ENCODE results near the gene L3MBTL4. TPM values are rescaled to one million over a fixed set of nuclear protein-coding genes. Genes with fewer than 3 reads are reported as not detected.

The L3MBTL4 gene
- total and polyA plus RNA-seq, 8 donors: 2.5 to 15.1 (median 6.4) TPM

DNA sequence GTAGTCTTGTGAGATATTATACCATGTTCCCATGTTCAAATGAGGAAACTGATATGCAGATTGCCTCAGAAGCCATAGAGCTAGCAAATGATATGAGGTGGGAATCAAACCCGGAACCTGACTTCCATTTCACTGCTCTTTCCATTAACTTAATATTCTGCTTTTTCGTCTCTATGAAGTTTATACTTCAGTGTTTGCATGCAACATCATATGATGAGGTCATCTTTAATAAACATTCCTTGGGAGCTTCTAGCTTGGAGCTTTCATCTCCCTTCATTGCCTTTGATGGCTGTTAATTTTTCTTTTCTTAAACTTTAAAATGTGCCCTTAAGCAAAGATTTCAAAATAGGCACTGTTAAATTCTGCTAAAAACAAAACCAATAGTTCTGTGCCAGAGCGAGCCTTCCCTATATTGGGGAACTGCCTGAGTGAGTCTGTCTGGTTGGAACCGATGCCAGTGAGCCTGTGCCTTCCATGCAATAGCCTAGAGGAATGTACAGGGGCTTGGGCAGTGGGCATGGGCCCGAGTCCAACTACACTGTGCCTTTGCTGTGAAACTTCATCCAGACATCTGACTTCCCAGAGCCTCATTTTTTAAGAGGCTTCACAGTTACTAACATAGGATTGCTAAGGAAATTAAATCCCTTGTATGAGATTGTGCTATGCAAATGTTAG, 428.3 kb downstream of the L3MBTL4 start:
- Histone ChIP-seq H3K4me3 (no peak overlapping the region), H3K27me3 (no peaks in the 10 kb centered on the region), H3K9me3 (no peaks in the 10 kb centered on the region), H3K27ac (no peak overlapping the region), H3K4me1 (no peaks in the 10 kb centered on the region), H3K36me3 (no peaks in the 10 kb centered on the region)
- intact Hi-C loops (cut with DNase I): no loop called here
- 80% methylated on average over 5 of the region's 5 CpGs for WGBS, 2 donors
- TF ChIP-seq, protein P1, sequence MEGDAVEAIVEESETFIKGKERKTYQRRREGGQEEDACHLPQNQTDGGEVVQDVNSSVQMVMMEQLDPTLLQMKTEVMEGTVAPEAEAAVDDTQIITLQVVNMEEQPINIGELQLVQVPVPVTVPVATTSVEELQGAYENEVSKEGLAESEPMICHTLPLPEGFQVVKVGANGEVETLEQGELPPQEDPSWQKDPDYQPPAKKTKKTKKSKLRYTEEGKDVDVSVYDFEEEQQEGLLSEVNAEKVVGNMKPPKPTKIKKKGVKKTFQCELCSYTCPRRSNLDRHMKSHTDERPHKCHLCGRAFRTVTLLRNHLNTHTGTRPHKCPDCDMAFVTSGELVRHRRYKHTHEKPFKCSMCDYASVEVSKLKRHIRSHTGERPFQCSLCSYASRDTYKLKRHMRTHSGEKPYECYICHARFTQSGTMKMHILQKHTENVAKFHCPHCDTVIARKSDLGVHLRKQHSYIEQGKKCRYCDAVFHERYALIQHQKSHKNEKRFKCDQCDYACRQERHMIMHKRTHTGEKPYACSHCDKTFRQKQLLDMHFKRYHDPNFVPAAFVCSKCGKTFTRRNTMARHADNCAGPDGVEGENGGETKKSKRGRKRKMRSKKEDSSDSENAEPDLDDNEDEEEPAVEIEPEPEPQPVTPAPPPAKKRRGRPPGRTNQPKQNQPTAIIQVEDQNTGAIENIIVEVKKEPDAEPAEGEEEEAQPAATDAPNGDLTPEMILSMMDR (IDR thresholded peaks at IDR 0.05): no peak
- no peak for ATAC-seq
- DNase-seq: no peak
- no peak for FAIRE-seq

DNA sequence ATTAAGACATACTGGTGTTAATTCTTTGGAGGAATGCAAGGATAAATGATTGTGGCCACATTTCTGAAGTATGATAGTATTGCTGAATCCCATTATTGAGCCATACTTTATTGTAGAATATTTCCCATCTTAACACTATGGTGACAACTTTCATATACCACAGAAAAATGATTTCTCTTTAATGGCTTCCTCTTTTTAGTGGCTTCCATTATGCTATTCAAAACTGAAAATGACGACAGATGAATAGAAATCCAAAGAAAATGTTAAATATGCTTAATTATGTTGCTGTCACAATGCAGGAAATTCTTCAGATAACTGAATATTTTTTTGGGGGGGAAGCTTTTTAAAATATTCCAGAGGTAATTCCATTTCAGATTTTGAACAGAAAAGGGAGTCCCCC, 430.5 kb downstream of the L3MBTL4 start:
- Histone ChIP-seq H3K36me3 (no peaks in the 10 kb centered on the region), H3K4me1 (no peaks in the 10 kb centered on the region), H3K27me3 (no peaks in the 10 kb centered on the region), H3K4me3 (no peak overlapping the region), H3K9me3 (no peaks in the 10 kb centered on the region), H3K27ac (no peak overlapping the region)
- 85 to 97% methylated on average over 1 of the region's 1 CpG for WGBS, 2 donors
- ATAC-seq (no peak), DNase-seq (no peak), FAIRE-seq (no peak)
- TF ChIP-seq, protein P1 (IDR thresholded peaks at IDR 0.05): no peak
- intact Hi-C loops (cut with DNase I): no loop called here

DNA sequence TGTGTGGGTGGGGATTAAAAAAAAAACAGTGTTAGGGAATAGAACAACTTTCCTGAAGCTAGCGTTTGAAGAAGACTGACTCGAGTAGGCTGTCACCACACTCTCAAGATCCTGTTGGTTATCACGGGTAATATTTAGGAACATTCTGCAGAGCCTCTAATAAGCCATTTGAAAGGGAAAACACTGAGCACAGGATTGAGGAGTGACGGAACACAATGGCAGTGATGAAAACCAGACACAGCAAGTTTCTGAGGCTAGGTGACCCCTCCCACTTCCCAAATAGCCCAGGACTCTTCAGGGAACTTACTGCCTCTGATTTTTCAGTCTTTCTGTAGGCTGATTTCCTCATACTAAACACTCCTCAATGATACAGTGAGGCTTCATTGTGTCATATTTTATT, 431.2 kb downstream of the L3MBTL4 start:
- TF ChIP-seq, protein P1 (IDR thresholded peaks at IDR 0.05): no peak
- FAIRE-seq (no peak), ATAC-seq (no peak), DNase-seq (no peak)
- intact Hi-C loops (cut with DNase I): no loop called here
- Histone ChIP-seq H3K36me3 (no peaks in the 10 kb centered on the region), H3K4me3 (no peak overlapping the region), H3K27ac (no peak overlapping the region), H3K27me3 (no peaks in the 10 kb centered on the region), H3K9me3 (no peaks in the 10 kb centered on the region), H3K4me1 (no peaks in the 10 kb centered on the region)
- 67 to 81% methylated on average over 4 of the region's 4 CpGs for WGBS, 2 donors

DNA sequence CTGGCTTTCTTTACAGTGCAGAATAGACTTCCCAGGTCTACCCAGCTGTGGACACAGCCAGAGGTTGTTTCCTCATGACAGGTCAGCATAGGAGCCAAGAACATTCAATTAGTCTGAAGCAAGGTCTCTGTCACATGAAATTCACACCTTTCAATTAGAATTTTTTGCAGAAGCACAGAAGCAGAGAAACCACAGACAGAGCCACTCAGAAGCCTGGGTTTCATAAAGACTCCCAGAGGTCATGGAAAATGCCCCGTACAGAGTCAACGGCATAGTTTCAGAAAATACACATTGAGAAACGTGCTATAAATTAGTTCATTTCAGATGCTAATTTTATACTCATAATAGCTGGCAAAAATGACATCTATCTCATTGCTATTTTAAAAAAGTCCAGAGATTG, 432.4 kb downstream of the L3MBTL4 start:
- intact Hi-C loops (cut with DNase I): no loop called here
- Histone ChIP-seq H3K4me3 (no peak overlapping the region), H3K27me3 (no peaks in the 10 kb centered on the region), H3K9me3 (no peaks in the 10 kb centered on the region), H3K36me3 (no peaks in the 10 kb centered on the region), H3K4me1 (no peaks in the 10 kb centered on the region), H3K27ac (no peak overlapping the region)
- ATAC-seq (no peak), DNase-seq (no peak), FAIRE-seq (no peak)
- 88 to 92% methylated on average over 3 of the region's 3 CpGs for WGBS, 2 donors
- TF ChIP-seq, protein P1 (IDR thresholded peaks at IDR 0.05): no peak

DNA sequence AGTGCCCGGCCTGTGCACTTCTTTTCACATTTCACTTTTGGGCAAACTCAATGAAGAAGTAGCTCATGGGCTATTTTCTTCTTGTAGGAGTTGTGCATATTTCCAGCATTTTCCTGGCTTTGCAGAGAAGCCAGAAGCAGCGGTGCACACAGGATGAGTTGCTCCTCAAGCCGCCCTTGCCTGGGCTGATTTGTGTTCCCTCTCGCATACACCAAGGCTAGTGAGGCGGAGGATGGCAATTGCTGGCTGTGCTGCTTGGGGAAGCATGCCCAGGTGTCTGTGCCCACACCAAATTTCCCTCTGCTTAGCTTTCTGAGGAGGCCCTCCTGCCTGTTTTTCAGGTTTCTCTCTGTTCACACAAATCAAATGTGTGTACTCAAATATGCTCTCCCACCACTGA, 434.0 kb downstream of the L3MBTL4 start:
- DNase-seq: no peak
- no peak for ATAC-seq
- H3K27me3 ChIP-seq: no peaks in the 10 kb centered on the region
- FAIRE-seq: no peak
- 91 to 94% methylated on average over 5 of the region's 5 CpGs for WGBS, 2 donors
- H3K4me1 ChIP-seq: no peaks in the 10 kb centered on the region
- intact Hi-C loops (cut with DNase I): no loop called here
- H3K4me3 ChIP-seq: no peak overlapping the region
- no peaks in the 10 kb centered on the region for H3K36me3 ChIP-seq
- H3K9me3 ChIP-seq: no peaks in the 10 kb centered on the region
- no peak overlapping the region for H3K27ac ChIP-seq
- TF ChIP-seq, protein P1 (IDR thresholded peaks at IDR 0.05): no peak
